GM23338 (cell line): Measurements from ENCODE around the gene GRID1. TPM values are rescaled to one million over a fixed set of nuclear protein-coding genes. Genes with fewer than 3 reads are reported as not detected.

ENCODE experiments used
- CREB1 ChIP-seq: fragments of 250-450 bp; sonication (Bioruptor Pico); IDR thresholded peaks from 2 replicates; pipeline ENCODE4 v1.5.0; 2020; ENCODE audit warnings: low read depth, mild to moderate bottlenecking, moderate library complexity
- EZH2 ChIP-seq: fragments of 200-600 bp; sonication (generic); IDR thresholded peaks from one replicate; pipeline ENCODE4 v1.8.0; 2017; ENCODE audit warnings: antibody characterized with exemption, mild to moderate bottlenecking, low read depth; ENCODE audit not compliant: unreplicated experiment
- EZH2phosphoT487 ChIP-seq: fragments of 200-600 bp; sonication (generic); IDR thresholded peaks from one replicate; pipeline ENCODE4 v1.8.1; 2018; ENCODE audit warnings: antibody characterized with exemption; ENCODE audit not compliant: unreplicated experiment
- JUNB ChIP-seq: IDR thresholded peaks from one replicate; pipeline ENCODE4 v1.6.1; 2016; ENCODE audit warnings: antibody characterized with exemption; ENCODE audit not compliant: unreplicated experiment
- NANOG ChIP-seq: IDR thresholded peaks from 2 replicates; pipeline ENCODE4 v1.6.1; 2016; ENCODE audit warnings: antibody characterized with exemption, borderline replicate concordance
- POLR2AphosphoS5 ChIP-seq: IDR thresholded peaks from 2 replicates; pipeline ENCODE4 v1.6.1; 2016; ENCODE audit warnings: antibody characterized with exemption, low read depth
- polyA plus RNA-seq: library from polyadenylated mRNA; unstranded; fragments of >200 nt; fragmentation: Nextera tagmentation; extraction: Ambion mirVana; gene quantifications from 2 replicates; pipeline ENCODE4 v1.2.1, GENCODE V29; 2016
- total RNA-seq: library from RNA; depleted of rRNA; stranded (reverse); fragments of >200 nt; shearing (Covaris generic); gene quantifications from 2 replicates; pipeline ENCODE4 v1.2.3, GENCODE V29; 2014
- TF ChIP-seq, protein P1 (sequence below): fragments of 250-450 bp; sonication (Bioruptor Pico); IDR thresholded peaks from 2 replicates; pipeline ENCODE4 v1.5.0; 2020; ENCODE audit warnings: mild to moderate bottlenecking, moderate library complexity
- TF ChIP-seq, protein P2 (sequence below): IDR thresholded peaks from one replicate; pipeline ENCODE4 v1.6.1; 2018; ENCODE audit warnings: antibody characterized with exemption; ENCODE audit not compliant: unreplicated experiment
- TF ChIP-seq, protein P3 (sequence below), 2 experiments: fragments of 200-600 bp in 1 of 2; sonication (generic) in 1 of 2; conservative IDR thresholded peaks; 2 replicates each; pipeline versions ENCODE4 v1.5.1 to v1.6.1; 2016 to 2017; ENCODE audit warnings: antibody characterized with exemption in 2 of 2, low read depth in 2 of 2, mild to moderate bottlenecking in 2 of 2, moderate library complexity in 1 of 2

The GRID1 gene
- total and polyA plus RNA-seq, 2 experiments from 2014 or later = 0.14 to 0.15 TPM

DNA sequence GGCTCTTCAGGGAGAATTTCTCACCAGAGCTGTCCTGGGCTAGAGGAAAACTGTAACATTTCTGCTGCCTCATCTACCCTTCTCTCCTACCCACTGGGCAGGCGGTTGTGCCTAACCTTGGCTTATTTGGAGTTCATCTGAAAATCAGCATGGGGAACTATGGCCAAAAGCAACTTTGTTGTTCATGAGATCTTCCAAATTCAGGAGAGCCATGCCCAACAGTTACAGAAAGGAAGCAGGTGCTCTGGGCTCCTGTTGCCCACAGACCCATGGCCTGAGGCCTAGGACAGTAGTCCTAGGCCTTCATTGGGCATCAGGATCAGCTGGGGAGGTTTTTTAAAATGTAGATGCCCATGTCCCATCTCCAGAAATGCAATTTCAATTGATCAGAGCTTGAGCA, 85.2 kb downstream of the GRID1 start (continued):
- TF ChIP-seq, protein P1, sequence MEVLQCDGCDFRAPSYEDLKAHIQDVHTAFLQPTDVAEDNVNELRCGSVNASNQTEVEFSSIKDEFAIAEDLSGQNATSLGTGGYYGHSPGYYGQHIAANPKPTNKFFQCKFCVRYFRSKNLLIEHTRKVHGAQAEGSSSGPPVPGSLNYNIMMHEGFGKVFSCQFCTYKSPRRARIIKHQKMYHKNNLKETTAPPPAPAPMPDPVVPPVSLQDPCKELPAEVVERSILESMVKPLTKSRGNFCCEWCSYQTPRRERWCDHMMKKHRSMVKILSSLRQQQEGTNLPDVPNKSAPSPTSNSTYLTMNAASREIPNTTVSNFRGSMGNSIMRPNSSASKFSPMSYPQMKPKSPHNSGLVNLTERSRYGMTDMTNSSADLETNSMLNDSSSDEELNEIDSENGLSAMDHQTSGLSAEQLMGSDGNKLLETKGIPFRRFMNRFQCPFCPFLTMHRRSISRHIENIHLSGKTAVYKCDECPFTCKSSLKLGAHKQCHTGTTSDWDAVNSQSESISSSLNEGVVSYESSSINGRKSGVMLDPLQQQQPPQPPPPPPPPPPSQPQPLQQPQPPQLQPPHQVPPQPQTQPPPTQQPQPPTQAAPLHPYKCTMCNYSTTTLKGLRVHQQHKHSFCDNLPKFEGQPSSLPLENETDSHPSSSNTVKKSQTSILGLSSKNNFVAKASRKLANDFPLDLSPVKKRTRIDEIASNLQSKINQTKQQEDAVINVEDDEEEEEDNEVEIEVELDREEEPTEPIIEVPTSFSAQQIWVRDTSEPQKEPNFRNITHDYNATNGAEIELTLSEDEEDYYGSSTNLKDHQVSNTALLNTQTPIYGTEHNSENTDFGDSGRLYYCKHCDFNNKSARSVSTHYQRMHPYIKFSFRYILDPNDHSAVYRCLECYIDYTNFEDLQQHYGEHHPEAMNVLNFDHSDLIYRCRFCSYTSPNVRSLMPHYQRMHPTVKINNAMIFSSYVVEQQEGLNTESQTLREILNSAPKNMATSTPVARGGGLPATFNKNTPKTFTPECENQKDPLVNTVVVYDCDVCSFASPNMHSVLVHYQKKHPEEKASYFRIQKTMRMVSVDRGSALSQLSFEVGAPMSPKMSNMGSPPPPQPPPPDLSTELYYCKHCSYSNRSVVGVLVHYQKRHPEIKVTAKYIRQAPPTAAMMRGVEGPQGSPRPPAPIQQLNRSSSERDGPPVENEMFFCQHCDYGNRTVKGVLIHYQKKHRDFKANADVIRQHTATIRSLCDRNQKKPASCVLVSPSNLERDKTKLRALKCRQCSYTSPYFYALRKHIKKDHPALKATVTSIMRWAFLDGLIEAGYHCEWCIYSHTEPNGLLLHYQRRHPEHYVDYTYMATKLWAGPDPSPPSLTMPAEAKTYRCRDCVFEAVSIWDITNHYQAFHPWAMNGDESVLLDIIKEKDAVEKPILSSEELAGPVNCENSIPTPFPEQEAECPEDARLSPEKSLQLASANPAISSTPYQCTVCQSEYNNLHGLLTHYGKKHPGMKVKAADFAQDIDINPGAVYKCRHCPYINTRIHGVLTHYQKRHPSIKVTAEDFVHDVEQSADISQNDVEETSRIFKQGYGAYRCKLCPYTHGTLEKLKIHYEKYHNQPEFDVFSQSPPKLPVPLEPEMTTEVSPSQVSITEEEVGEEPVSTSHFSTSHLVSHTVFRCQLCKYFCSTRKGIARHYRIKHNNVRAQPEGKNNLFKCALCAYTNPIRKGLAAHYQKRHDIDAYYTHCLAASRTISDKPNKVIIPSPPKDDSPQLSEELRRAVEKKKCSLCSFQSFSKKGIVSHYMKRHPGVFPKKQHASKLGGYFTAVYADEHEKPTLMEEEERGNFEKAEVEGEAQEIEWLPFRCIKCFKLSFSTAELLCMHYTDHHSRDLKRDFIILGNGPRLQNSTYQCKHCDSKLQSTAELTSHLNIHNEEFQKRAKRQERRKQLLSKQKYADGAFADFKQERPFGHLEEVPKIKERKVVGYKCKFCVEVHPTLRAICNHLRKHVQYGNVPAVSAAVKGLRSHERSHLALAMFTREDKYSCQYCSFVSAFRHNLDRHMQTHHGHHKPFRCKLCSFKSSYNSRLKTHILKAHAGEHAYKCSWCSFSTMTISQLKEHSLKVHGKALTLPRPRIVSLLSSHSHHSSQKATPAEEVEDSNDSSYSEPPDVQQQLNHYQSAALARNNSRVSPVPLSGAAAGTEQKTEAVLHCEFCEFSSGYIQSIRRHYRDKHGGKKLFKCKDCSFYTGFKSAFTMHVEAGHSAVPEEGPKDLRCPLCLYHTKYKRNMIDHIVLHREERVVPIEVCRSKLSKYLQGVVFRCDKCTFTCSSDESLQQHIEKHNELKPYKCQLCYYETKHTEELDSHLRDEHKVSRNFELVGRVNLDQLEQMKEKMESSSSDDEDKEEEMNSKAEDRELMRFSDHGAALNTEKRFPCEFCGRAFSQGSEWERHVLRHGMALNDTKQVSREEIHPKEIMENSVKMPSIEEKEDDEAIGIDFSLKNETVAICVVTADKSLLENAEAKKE (CRISPR knock-in tag) = no peak
- TF ChIP-seq EZH2phosphoT487 = no peak
- no peak for TF ChIP-seq JUNB
- no peak for TF ChIP-seq EZH2
- TF ChIP-seq, protein P2, sequence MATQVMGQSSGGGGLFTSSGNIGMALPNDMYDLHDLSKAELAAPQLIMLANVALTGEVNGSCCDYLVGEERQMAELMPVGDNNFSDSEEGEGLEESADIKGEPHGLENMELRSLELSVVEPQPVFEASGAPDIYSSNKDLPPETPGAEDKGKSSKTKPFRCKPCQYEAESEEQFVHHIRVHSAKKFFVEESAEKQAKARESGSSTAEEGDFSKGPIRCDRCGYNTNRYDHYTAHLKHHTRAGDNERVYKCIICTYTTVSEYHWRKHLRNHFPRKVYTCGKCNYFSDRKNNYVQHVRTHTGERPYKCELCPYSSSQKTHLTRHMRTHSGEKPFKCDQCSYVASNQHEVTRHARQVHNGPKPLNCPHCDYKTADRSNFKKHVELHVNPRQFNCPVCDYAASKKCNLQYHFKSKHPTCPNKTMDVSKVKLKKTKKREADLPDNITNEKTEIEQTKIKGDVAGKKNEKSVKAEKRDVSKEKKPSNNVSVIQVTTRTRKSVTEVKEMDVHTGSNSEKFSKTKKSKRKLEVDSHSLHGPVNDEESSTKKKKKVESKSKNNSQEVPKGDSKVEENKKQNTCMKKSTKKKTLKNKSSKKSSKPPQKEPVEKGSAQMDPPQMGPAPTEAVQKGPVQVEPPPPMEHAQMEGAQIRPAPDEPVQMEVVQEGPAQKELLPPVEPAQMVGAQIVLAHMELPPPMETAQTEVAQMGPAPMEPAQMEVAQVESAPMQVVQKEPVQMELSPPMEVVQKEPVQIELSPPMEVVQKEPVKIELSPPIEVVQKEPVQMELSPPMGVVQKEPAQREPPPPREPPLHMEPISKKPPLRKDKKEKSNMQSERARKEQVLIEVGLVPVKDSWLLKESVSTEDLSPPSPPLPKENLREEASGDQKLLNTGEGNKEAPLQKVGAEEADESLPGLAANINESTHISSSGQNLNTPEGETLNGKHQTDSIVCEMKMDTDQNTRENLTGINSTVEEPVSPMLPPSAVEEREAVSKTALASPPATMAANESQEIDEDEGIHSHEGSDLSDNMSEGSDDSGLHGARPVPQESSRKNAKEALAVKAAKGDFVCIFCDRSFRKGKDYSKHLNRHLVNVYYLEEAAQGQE = no peak
- no peak for TF ChIP-seq NANOG
- TF ChIP-seq, protein P3, sequence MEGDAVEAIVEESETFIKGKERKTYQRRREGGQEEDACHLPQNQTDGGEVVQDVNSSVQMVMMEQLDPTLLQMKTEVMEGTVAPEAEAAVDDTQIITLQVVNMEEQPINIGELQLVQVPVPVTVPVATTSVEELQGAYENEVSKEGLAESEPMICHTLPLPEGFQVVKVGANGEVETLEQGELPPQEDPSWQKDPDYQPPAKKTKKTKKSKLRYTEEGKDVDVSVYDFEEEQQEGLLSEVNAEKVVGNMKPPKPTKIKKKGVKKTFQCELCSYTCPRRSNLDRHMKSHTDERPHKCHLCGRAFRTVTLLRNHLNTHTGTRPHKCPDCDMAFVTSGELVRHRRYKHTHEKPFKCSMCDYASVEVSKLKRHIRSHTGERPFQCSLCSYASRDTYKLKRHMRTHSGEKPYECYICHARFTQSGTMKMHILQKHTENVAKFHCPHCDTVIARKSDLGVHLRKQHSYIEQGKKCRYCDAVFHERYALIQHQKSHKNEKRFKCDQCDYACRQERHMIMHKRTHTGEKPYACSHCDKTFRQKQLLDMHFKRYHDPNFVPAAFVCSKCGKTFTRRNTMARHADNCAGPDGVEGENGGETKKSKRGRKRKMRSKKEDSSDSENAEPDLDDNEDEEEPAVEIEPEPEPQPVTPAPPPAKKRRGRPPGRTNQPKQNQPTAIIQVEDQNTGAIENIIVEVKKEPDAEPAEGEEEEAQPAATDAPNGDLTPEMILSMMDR (conservative IDR thresholded peaks at IDR 0.05; ENCODE audit: low read depth in 2 of 2) = no peak
- no peak for TF ChIP-seq POLR2AphosphoS5
- TF ChIP-seq CREB1 = no peak
